K562 (cell line): ENCODE data around the gene TIMM50. TPM values are rescaled to one million over a fixed set of nuclear protein-coding genes. Genes with fewer than 3 reads are reported as not detected.

Experiments
- ATAC-seq: fragments of 200-7000 bp; cut with Tn5 transposase; 3 replicates; pipeline ENCODE4 v1.9.1; 2020; ENCODE audit warnings: moderate library complexity
- BruUV-seq: library from RNA; stranded (reverse); fragments of 400-500 nt; replicated peaks from 2 replicates; lab custom pipeline; 2021; lab: Mats Ljungman, UMichigan
- CTCF ChIA-PET: fragments of 300-600 bp; formaldehyde crosslinking; extraction: SDS; loops from one replicate; lab custom pipeline; 2021; ENCODE audit warnings: low intra/inter-chr PET ratio; lab: Yijun Ruan, JAX
- POLR2A ChIA-PET: fragments of 300-600, 350-650 bp; sonication (Branson Sonifier 250); formaldehyde crosslinking; extraction: SDS; loops from one replicate; lab custom pipeline; 2021; ENCODE audit warnings: antibody characterized with exemption, inconsistent platforms; lab: Yijun Ruan, JAX
- DNase-seq, 4 experiments: peaks; one replicate each; pipeline versions ENCODE4 v3.0.0 to v3.0.0-alpha.2; 2011 to 2018; ENCODE audit warnings: low spot score in 3 of 4, mixed read lengths in 3 of 4; ENCODE audit errors: extremely low read depth in 1 of 4
- FAIRE-seq: peaks from 2 replicates; lab custom pipeline; 2011; peaks lifted over from hg19 to GRCh38; lab: Jason Lieb, UNC
- H2AFZ ChIP-seq: 2 replicates; pipeline ENCODE4 v1.6.0; 2011; ENCODE audit warnings: low read depth, low read length, control low read depth, inconsistent platforms
- H3K27ac ChIP-seq: fragments of 200-600 bp; 3 replicates; pipeline ENCODE4 v1.8.0; 2011; ENCODE audit warnings: low read depth, mild to moderate bottlenecking, control low read depth, inconsistent platforms, low read length, moderate library complexity, mixed read lengths; ENCODE audit errors: extremely low read depth
- H3K27me3 ChIP-seq, 2 experiments: fragments of 300-600 bp in 1 of 2; 2 replicates in 1 of 2; 3 replicates in 1 of 2; pipeline versions ENCODE4 v1.6.0 to v1.8.0; 2011; ENCODE audit warnings: inconsistent platforms in 2 of 2, low read length in 2 of 2, mild to moderate bottlenecking in 1 of 2, mixed read lengths in 1 of 2, moderate library complexity in 1 of 2; ENCODE audit not compliant: control insufficient read depth in 2 of 2, insufficient read depth in 2 of 2
- H3K36me3 ChIP-seq: fragments of 300-600 bp; 3 replicates; pipeline ENCODE4 v1.8.0; 2011; ENCODE audit warnings: mild to moderate bottlenecking, low read length, inconsistent platforms; ENCODE audit not compliant: control insufficient read depth, insufficient read depth
- H3K4me1 ChIP-seq, 2 experiments: fragments of 200-600 bp in 1 of 2; replicated peaks in 1 of 2; 2 replicates in 1 of 2; 3 replicates in 1 of 2; pipeline versions ENCODE4 v1.5.1 to v1.8.0; 2011; ENCODE audit warnings: inconsistent platforms in 2 of 2, low read length in 2 of 2, mild to moderate bottlenecking in 1 of 2, mixed read lengths in 1 of 2, moderate library complexity in 1 of 2; ENCODE audit not compliant: control insufficient read depth in 2 of 2, insufficient read depth in 2 of 2
- H3K4me2 ChIP-seq: 2 replicates; pipeline ENCODE4 v1.6.1; 2011; ENCODE audit warnings: low read length, control low read depth, inconsistent platforms, mixed read lengths; ENCODE audit not compliant: insufficient read depth
- H3K4me3 ChIP-seq: fragments of 200-600 bp; sonication (generic), shearing (Covaris generic); 2 replicates; pipeline ENCODE4 v1.5.1; 2016; ENCODE audit warnings: control low read depth, inconsistent platforms
- H3K79me2 ChIP-seq: fragments of 200-600 bp; 3 replicates; pipeline ENCODE4 v1.8.0; 2011; ENCODE audit warnings: low read length, inconsistent platforms; ENCODE audit not compliant: control insufficient read depth, insufficient read depth
- H3K9ac ChIP-seq, 2 experiments: 2 replicates each; pipeline versions ENCODE4 v1.6.0 to v1.6.1; 2011; ENCODE audit warnings: low read depth in 2 of 2, low read length in 2 of 2, control low read depth in 1 of 2, inconsistent platforms in 1 of 2, mild to moderate bottlenecking in 1 of 2, mixed read lengths in 1 of 2; ENCODE audit not compliant: insufficient read depth in 1 of 2
- H3K9me1 ChIP-seq: one replicate; pipeline ENCODE4 v1.6.0; 2011; ENCODE audit warnings: inconsistent platforms, mild to moderate bottlenecking, low read length, moderate library complexity; ENCODE audit not compliant: control insufficient read depth, insufficient read depth
- H3K9me3 ChIP-seq: replicated peaks from 2 replicates; pipeline ENCODE4 v1.5.1; 2011; ENCODE audit warnings: low read depth, low read length, inconsistent platforms; ENCODE audit not compliant: control insufficient read depth, insufficient read depth
- H4K20me1 ChIP-seq: replicated peaks from 2 replicates; pipeline ENCODE4 v1.6.1; 2011; ENCODE audit warnings: low read length, inconsistent platforms, mixed read lengths; ENCODE audit not compliant: control insufficient read depth, insufficient read depth
- BCL6 ChIP-seq: fragments of 250-450 bp; sonication (Bioruptor Pico); IDR thresholded peaks from 2 replicates; pipeline ENCODE4 v1.4.0; 2020
- CREB3L1 ChIP-seq: fragments of 450-650 bp; IDR thresholded peaks from 2 replicates; pipeline ENCODE4 v1.6.1; 2014; ENCODE audit warnings: low read depth, mild to moderate bottlenecking, moderate library complexity, borderline replicate concordance
- CTCFL ChIP-seq: IDR thresholded peaks from 2 replicates; pipeline ENCODE4 v1.6.1; 2011; ENCODE audit warnings: borderline replicate concordance, low read depth, mild to moderate bottlenecking, moderate library complexity, low read length; ENCODE audit not compliant: insufficient read depth, poor library complexity, severe bottlenecking
- KDM4B ChIP-seq, 2 experiments: fragments of 450-650 bp in 1 of 2; sonication (generic) in 1 of 2; IDR thresholded peaks; 2 replicates each; pipeline ENCODE4 v1.6.1; 2016 to 2017; ENCODE audit warnings: borderline replicate concordance in 2 of 2, antibody characterized with exemption in 1 of 2, low read depth in 1 of 2, mild to moderate bottlenecking in 1 of 2
- MAZ ChIP-seq, 2 experiments: fragments of 450-650 bp in 1 of 2; sonication (generic) in 1 of 2; formaldehyde crosslinking; IDR thresholded peaks in 1 of 2; conservative IDR thresholded peaks in 1 of 2; 2 replicates each; pipeline versions ENCODE4 v1.4.0 to v1.5.0; 2020; ENCODE audit warnings: mild to moderate bottlenecking in 1 of 2, missing genetic modification reagents in 1 of 2
- PHB ChIP-seq: fragments of 250-450 bp; sonication (Bioruptor Pico); IDR thresholded peaks from 2 replicates; pipeline ENCODE4 v1.5.0; 2021
- SMC3 ChIP-seq: conservative IDR thresholded peaks from 2 replicates; pipeline ENCODE4 v1.6.1; 2011; ENCODE audit warnings: low read depth, low read length, improper control_type of control experiment; ENCODE audit not compliant: insufficient read depth
- TAF9B ChIP-seq: fragments of 450-650 bp; IDR thresholded peaks from 2 replicates; pipeline ENCODE4 v1.6.1; 2018; ENCODE audit warnings: mild to moderate bottlenecking; ENCODE audit not compliant: partially characterized antibody
- TFAP4 ChIP-seq: sonication (generic); formaldehyde crosslinking; IDR thresholded peaks from 2 replicates; pipeline ENCODE4 v1.8.0; 2022; ENCODE audit warnings: missing genetic modification reagents, mild to moderate bottlenecking, moderate library complexity, borderline replicate concordance
- WHSC1 ChIP-seq: IDR thresholded peaks from one replicate; pipeline ENCODE4 v1.6.1; 2012; ENCODE audit warnings: low read length, control low read depth, inconsistent platforms
- ZBTB7A ChIP-seq: IDR thresholded peaks from 2 replicates; pipeline ENCODE4 v1.6.1; 2011; ENCODE audit warnings: low read depth, mild to moderate bottlenecking, low read length, moderate library complexity, borderline replicate concordance; ENCODE audit not compliant: control insufficient read depth
- ZKSCAN3 ChIP-seq: fragments of 250-450 bp; sonication (Bioruptor Pico); IDR thresholded peaks from 2 replicates; pipeline ENCODE4 v1.4.0; 2020
- ZNF146 ChIP-seq: IDR thresholded peaks from one replicate; pipeline ENCODE4 v1.6.1; 2018; ENCODE audit warnings: missing compliant biosample characterization; ENCODE audit not compliant: unreplicated experiment
- ZNF511 ChIP-seq: sonication (generic); formaldehyde crosslinking; IDR thresholded peaks from 2 replicates; pipeline ENCODE4 v1.8.0; 2022; ENCODE audit warnings: mild to moderate bottlenecking, missing genetic modification reagents
- WGBS: fragments of 100-300 bp; shearing (Covaris generic); methylation state at CpG from one replicate; pipeline ENCODE4 v1.1.6; 2016; ENCODE audit warnings: low coverage, mixed read lengths; ENCODE audit not compliant: insufficient coverage; ENCODE audit errors: missing lambda C conversion rate; 5-methylcytosine and 5-hydroxymethylcytosine counted together
- in situ Hi-C: fragments of 300-500 bp; cut with MboI; formaldehyde crosslinking; loops from 4 replicates; pipeline ENCODE4 v1.15.0; 2018; ENCODE audit warnings: inconsistent platforms, mixed read lengths
- intact Hi-C: fragments of 100-400 bp; cut with micrococcal nuclease; formaldehyde crosslinking; loops from 2 replicates; pipeline ENCODE4 v1.14.2; 2022
- polyA plus RNA-seq, 8 experiments: library from polyadenylated mRNA; depleted of rRNA in 4 of 8; stranded (reverse) in 5 of 8; unstranded in 3 of 8; fragments of >200 nt; fragmentation: Nextera tagmentation in 2 of 8; fragmentation: Illumina TruSeq in 1 of 8; extraction: Ambion mirVana in 2 of 8; extraction: Trizol in 1 of 8; gene quantifications; 2 replicates each; pipeline versions ENCODE4 v1.2.1 to v1.2.3, GENCODE V29; 2011 to 2014; ENCODE audit warnings: inconsistent platforms in 1 of 8, missing spikeins in 1 of 8
- total RNA-seq, 7 experiments: library from RNA; depleted of rRNA in 6 of 7; stranded (reverse); fragments of >200 nt in 6 of 7; fragmentation: Illumina TruSeq in 2 of 7; extraction: Trizol in 2 of 7; gene quantifications; 2 replicates each; pipeline versions ENCODE4 v1.2.1 to v1.2.3, GENCODE V29; 2011 to 2021; ENCODE audit warnings: low replicate concordance in 1 of 7

The TIMM50 gene
- total and polyA plus RNA-seq, 9 of the 15 experiments (the other 6 are each of a cell fraction or from before 2014, with no cell fraction given), result 28.3 to 221 (median 170) TPM

- POLR2A ChIA-PET, result interaction anchor here (0.7 to 1.1 kb wide), 2 partner anchors 20 to 59 kb away, joined by 3 to 4 read pairs; no protein-coding TSS in a partner anchor
- Histone ChIP-seq H3K9me1 (no peaks in the 10 kb centered on the region), H3K4me3 (no peak overlapping the region), H4K20me1 (no peaks in the 10 kb centered on the region; the same call in 1 of the 2 replicates), H3K79me2 (no peaks in the 10 kb centered on the region), H3K4me2 (no peak overlapping the region), H3K9ac (no peak overlapping the region), H2AFZ (no peak overlapping the region), H3K36me3 (peaks cover 77% of the 10 kb centered on the region), H3K9me3 (no peaks in the 10 kb centered on the region), H3K27ac (no peak overlapping the region), H3K27me3 (no peaks in the 10 kb centered on the region), H3K4me1 (peaks cover 4 to 16% of the 10 kb centered on the region in 2 experiments; a peak in 2 of 5 replicates)
- peak; percentile 69 to 74 (median 72) for DNase-seq
- peak; percentile 11 for FAIRE-seq
- 57% methylated on average over 9 of the region's 9 CpGs for WGBS
- intact Hi-C loops (loop anchor here (2.0 kb wide), 1 partner anchor 59 kb away; the partner anchor contains the start of gene EID2B), in situ Hi-C loops (no loop called here)
- no TSS peak for BruUV-seq
- ATAC-seq, result peak; percentile 93
- CTCF ChIA-PET, result interaction anchor here (0.6 to 2.0 kb wide), 3 partner anchors 58 to 1727 kb away, joined by 3 to 12 read pairs (median 3); partner anchors contain the start of gene EID2B
- TF ChIP-seq ZNF511 (CRISPR knock-in tag) (no peak), ZNF146 (CRISPR knock-in tag) (no peak), KDM4B (IDR thresholded peaks at IDR 0.05; ENCODE audit: borderline replicate concordance in 2 of 2, low read depth in 1 of 2) (no peak), ZKSCAN3 (CRISPR knock-in tag) (no peak), WHSC1 (no peak), MAZ (CRISPR knock-in tag; conservative IDR thresholded peaks at IDR 0.05 in 1 of 2, IDR thresholded peaks at IDR 0.05 in 1 of 2) (peak in 1 of 2 experiments; percentile 36; a peak in 1 of 4 replicates), PHB (CRISPR knock-in tag) (no peak), BCL6 (CRISPR knock-in tag) (no peak), CREB3L1 (no peak), SMC3 (peak; percentile 66; the same call in 1 of the 2 replicates), TAF9B (no peak), TFAP4 (CRISPR knock-in tag) (0 out of 2 replicates have a peak, but pooled peaks have one; percentile 27), ZBTB7A (peak; percentile 76), CTCFL (peak; percentile 91)
Observed at GRCh38 chr19:39474139-39474620, 6.5 kb upstream of the TIMM50 start.
